Endothelial cell of umbilical vein (primary cell): ENCODE data around the gene C20orf141. TPM values are rescaled to one million over a fixed set of nuclear protein-coding genes. Genes with fewer than 3 reads are reported as not detected.

Experiments used
- BruUV-seq: library from RNA; stranded (reverse); fragments of 400-500 nt; replicated peaks from 2 replicates; lab custom pipeline; 2021; lab: Mats Ljungman, UMichigan
- CTCF ChIA-PET: fragments of 300-600, 350-600 bp; sonication (Branson Sonifier 250); formaldehyde crosslinking; loops from one replicate; lab custom pipeline; 2021; ENCODE audit warnings: antibody characterized with exemption, inconsistent platforms; lab: Charles Lee
- POLR2A ChIA-PET: fragments of 300-600, 350-600 bp; sonication (Branson Sonifier 250); formaldehyde crosslinking; loops from one replicate; lab custom pipeline; 2021; ENCODE audit warnings: antibody characterized with exemption, inconsistent platforms; lab: Charles Lee
- DNase-seq: peaks from one replicate; pipeline ENCODE4 v3.0.0-alpha.2; 2011; ENCODE audit warnings: low read depth, low spot score
- FAIRE-seq: peaks from 2 replicates; lab custom pipeline; 2011; peaks lifted over from hg19 to GRCh38; lab: Jason Lieb, UNC
- H2AFZ ChIP-seq: 2 replicates; pipeline ENCODE4 v1.6.0; 2012; ENCODE audit warnings: low read depth, low read length, control low read depth, inconsistent platforms
- H3K27ac ChIP-seq: 2 replicates; pipeline ENCODE4 v1.5.1; 2011; ENCODE audit warnings: low read depth, mild to moderate bottlenecking, control low read depth, low read length, moderate library complexity; ENCODE audit not compliant: insufficient read depth
- H3K27me3 ChIP-seq, 2 experiments: 2 replicates each; pipeline versions ENCODE4 v1.6.0 to v1.6.1; 2011; ENCODE audit warnings: low read length in 2 of 2, mixed read lengths in 1 of 2; ENCODE audit not compliant: control insufficient read depth in 2 of 2, insufficient read depth in 2 of 2
- H3K36me3 ChIP-seq, 2 experiments: 2 replicates in 1 of 2; 3 replicates in 1 of 2; pipeline ENCODE4 v1.5.1; 2011; ENCODE audit warnings: low read length in 2 of 2, mild to moderate bottlenecking in 1 of 2, moderate library complexity in 1 of 2; ENCODE audit not compliant: control insufficient read depth in 2 of 2, insufficient read depth in 2 of 2; ENCODE audit errors: extremely low read depth in 1 of 2
- H3K4me1 ChIP-seq: 3 replicates; pipeline ENCODE4 v1.5.1; 2011; ENCODE audit warnings: mild to moderate bottlenecking, low read length; ENCODE audit not compliant: control insufficient read depth, insufficient read depth; ENCODE audit errors: extremely low read depth
- H3K4me2 ChIP-seq: 2 replicates; pipeline ENCODE4 v1.6.1; 2011; ENCODE audit warnings: low read length, control low read depth, mixed read lengths; ENCODE audit not compliant: insufficient read depth
- H3K4me3 ChIP-seq, 3 experiments: fragments of 200-600 bp in 1 of 3; sonication (generic), shearing (Covaris generic) in 1 of 3; replicated peaks in 1 of 3; 2 replicates each; pipeline ENCODE4 v1.5.1; 2011 to 2016; ENCODE audit warnings: control low read depth in 3 of 3, low read length in 3 of 3, mild to moderate bottlenecking in 2 of 3, inconsistent platforms in 1 of 3, low read depth in 1 of 3, moderate library complexity in 1 of 3; ENCODE audit not compliant: insufficient read depth in 1 of 3
- H3K79me2 ChIP-seq: 2 replicates; pipeline ENCODE4 v1.6.0; 2012; ENCODE audit warnings: low read length, inconsistent platforms; ENCODE audit not compliant: control insufficient read depth, insufficient read depth
- H3K9ac ChIP-seq: replicated peaks from 2 replicates; pipeline ENCODE3; 2011; ENCODE audit warnings: low read length, control low read depth; ENCODE audit not compliant: insufficient read depth; ENCODE audit errors: extremely low read depth
- H3K9me1 ChIP-seq: replicated peaks from 3 replicates; pipeline ENCODE4 v1.6.0; 2011; ENCODE audit warnings: mild to moderate bottlenecking, low read length; ENCODE audit not compliant: control insufficient read depth, insufficient read depth; ENCODE audit errors: extremely low read depth
- H3K9me3 ChIP-seq: replicated peaks from 2 replicates; pipeline ENCODE4 v1.5.1; 2012; ENCODE audit warnings: low read length, inconsistent platforms; ENCODE audit not compliant: control insufficient read depth, insufficient read depth
- H4K20me1 ChIP-seq: replicated peaks from 2 replicates; pipeline ENCODE3; 2011; ENCODE audit warnings: mild to moderate bottlenecking, low read length; ENCODE audit not compliant: control insufficient read depth, insufficient read depth; ENCODE audit errors: extremely low read depth
- EZH2 ChIP-seq: IDR thresholded peaks from 2 replicates; pipeline ENCODE4 v1.6.1; 2012; ENCODE audit warnings: borderline replicate concordance, low read depth, mild to moderate bottlenecking, moderate library complexity, low read length, inconsistent platforms; ENCODE audit not compliant: severe bottlenecking
- FOS ChIP-seq: IDR thresholded peaks from 2 replicates; pipeline ENCODE4 v1.6.1; 2011; ENCODE audit warnings: mild to moderate bottlenecking, low read length, moderate library complexity, borderline replicate concordance; ENCODE audit not compliant: insufficient read depth
- GATA2 ChIP-seq: IDR thresholded peaks from 2 replicates; pipeline ENCODE4 v1.7.0; 2011; ENCODE audit warnings: low read depth, mild to moderate bottlenecking, moderate library complexity, mixed read lengths, low read length; ENCODE audit not compliant: insufficient read length, insufficient read depth
- JUN ChIP-seq: IDR thresholded peaks from 2 replicates; pipeline ENCODE4 v1.6.1; 2011; ENCODE audit warnings: borderline replicate concordance, low read depth; ENCODE audit not compliant: insufficient read length, insufficient read depth
- MYC ChIP-seq: IDR thresholded peaks from one replicate; pipeline ENCODE4 v1.6.1; 2011; ENCODE audit warnings: mild to moderate bottlenecking, low read depth, low read length
- POLR2A ChIP-seq: IDR thresholded peaks from 2 replicates; pipeline ENCODE4 v1.6.1; 2012; ENCODE audit warnings: low read depth, mild to moderate bottlenecking, control low read depth, low read length
- POLR2AphosphoS5 ChIP-seq: IDR thresholded peaks from 2 replicates; pipeline ENCODE4 v1.6.1; 2012; ENCODE audit warnings: low read depth, mild to moderate bottlenecking, control low read depth, low read length, moderate library complexity; ENCODE audit not compliant: insufficient read depth
- dilution Hi-C: fragments of 300-500 bp; cut with MboI; formaldehyde crosslinking; loops from one replicate; pipeline ENCODE4 v1.15.0; 2019; ENCODE audit warnings: low sequenced_read_pairs; ENCODE audit not compliant: extremely low pct_ligation_motif_present
- intact Hi-C: fragments of 100-400 bp; cut with micrococcal nuclease; formaldehyde crosslinking; loops from one replicate; pipeline ENCODE4 v1.10.0; 2022
- polyA plus RNA-seq, 4 experiments: library from polyadenylated mRNA; depleted of rRNA in 3 of 4; stranded (reverse) in 3 of 4; unstranded in 1 of 4; fragments of >200 nt; gene quantifications; 2 replicates each; pipeline versions ENCODE4 v1.2.1 to v1.2.3, GENCODE V29; 2011 to 2012; ENCODE audit warnings: missing spikeins in 1 of 4
- total RNA-seq: library from RNA; stranded (reverse); gene quantifications from 2 replicates; pipeline ENCODE4 v1.2.3, GENCODE V29; 2021
- TF ChIP-seq, protein P1 (sequence below), 2 donors: IDR thresholded peaks; 1 replicate in 1 of 2; 2 replicates in 1 of 2; pipeline ENCODE4 v1.5.1; 2011; ENCODE audit warnings: low read length in 2 of 2, mild to moderate bottlenecking in 2 of 2, moderate library complexity in 2 of 2, control low read depth in 1 of 2, inconsistent platforms in 1 of 2, low read depth in 1 of 2; ENCODE audit not compliant: insufficient read depth in 1 of 2; ENCODE audit errors: extremely low read depth in 1 of 2
- TF ChIP-seq, protein P2 (sequence below): IDR thresholded peaks from 2 replicates; pipeline ENCODE4 v1.6.1; 2011; ENCODE audit not compliant: insufficient read depth, insufficient read length

C20orf141 gene
- total and polyA plus RNA-seq, 2 donors (not counting 3 experiments of a cell fraction or from before 2014, with no cell fraction given) = not detected

DNA sequence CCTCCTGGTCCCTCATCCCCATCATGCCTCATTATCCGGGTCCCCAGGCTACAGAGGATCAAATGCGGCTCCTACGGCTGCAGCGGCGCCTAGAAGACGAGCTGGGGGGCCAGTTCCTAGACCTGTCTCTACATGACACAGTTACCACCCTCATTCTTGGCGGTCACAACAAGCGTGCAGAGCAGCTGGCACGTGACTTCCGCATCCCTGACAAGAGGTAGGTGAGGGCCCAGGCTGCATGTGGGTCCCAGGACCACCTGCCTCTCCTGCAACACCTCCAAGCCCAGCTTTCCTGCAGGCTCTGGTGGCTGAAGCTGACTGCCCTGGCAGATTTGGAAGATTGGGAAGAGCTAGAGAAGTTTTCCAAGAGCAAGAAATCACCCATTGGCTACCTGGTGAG, 50.3 kb downstream of the C20orf141 start:
- Histone ChIP-seq H3K27ac (no peak overlapping the region), H3K27me3 (no peaks in the 10 kb centered on the region), H3K79me2 (no peaks in the 10 kb centered on the region), H3K9me3 (no peaks in the 10 kb centered on the region), H4K20me1 (no peaks in the 10 kb centered on the region), H2AFZ (no peak overlapping the region), H3K9ac (no peak overlapping the region), H3K4me2 (no peak overlapping the region), H3K36me3 (peaks cover 0 to 36% of the 10 kb centered on the region in 2 experiments), H3K4me1 (no peaks in the 10 kb centered on the region), H3K4me3 (no peak overlapping the region), H3K9me1 (no peaks in the 10 kb centered on the region)
- dilution Hi-C loops (no loop called here), intact Hi-C loops (no loop called here)
- DNase-seq = no peak
- POLR2A ChIA-PET = no interaction called here
- CTCF ChIA-PET = interaction anchor here (0.9 to 2.5 kb wide), 7 partner anchors 13 to 177 kb away, joined by 3 to 14 read pairs (median 4); no protein-coding TSS in a partner anchor
- no peak for FAIRE-seq
- no TSS peak for BruUV-seq
- TF ChIP-seq JUN = no peak
- no peak for TF ChIP-seq MYC
- TF ChIP-seq POLR2AphosphoS5 = no peak
- TF ChIP-seq EZH2 = no peak
- TF ChIP-seq GATA2 = no peak
- no peak for TF ChIP-seq FOS
- no peak for TF ChIP-seq POLR2A
- TF ChIP-seq, protein P1, sequence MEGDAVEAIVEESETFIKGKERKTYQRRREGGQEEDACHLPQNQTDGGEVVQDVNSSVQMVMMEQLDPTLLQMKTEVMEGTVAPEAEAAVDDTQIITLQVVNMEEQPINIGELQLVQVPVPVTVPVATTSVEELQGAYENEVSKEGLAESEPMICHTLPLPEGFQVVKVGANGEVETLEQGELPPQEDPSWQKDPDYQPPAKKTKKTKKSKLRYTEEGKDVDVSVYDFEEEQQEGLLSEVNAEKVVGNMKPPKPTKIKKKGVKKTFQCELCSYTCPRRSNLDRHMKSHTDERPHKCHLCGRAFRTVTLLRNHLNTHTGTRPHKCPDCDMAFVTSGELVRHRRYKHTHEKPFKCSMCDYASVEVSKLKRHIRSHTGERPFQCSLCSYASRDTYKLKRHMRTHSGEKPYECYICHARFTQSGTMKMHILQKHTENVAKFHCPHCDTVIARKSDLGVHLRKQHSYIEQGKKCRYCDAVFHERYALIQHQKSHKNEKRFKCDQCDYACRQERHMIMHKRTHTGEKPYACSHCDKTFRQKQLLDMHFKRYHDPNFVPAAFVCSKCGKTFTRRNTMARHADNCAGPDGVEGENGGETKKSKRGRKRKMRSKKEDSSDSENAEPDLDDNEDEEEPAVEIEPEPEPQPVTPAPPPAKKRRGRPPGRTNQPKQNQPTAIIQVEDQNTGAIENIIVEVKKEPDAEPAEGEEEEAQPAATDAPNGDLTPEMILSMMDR (IDR thresholded peaks at IDR 0.05; ENCODE audit: extremely low read depth in 1 of 2, insufficient read depth in 1 of 2, low read depth in 1 of 2, low read length in 2 of 2) = no peak
- TF ChIP-seq, protein P2, sequence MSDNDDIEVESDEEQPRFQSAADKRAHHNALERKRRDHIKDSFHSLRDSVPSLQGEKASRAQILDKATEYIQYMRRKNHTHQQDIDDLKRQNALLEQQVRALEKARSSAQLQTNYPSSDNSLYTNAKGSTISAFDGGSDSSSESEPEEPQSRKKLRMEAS = no peak

Other genes starting within 250 kb of the C20orf141 start
- 305 and 329 TPM in 2 replicates for gene NOP56, start 162.4 kb upstream of the C20orf141 start, total RNA-seq
- 145 and 151 TPM in 2 replicates for gene NOP56, start 162.4 kb upstream of the C20orf141 start, polyA plus RNA-seq
- gene IDH3B, start 150.8 kb upstream of the C20orf141 start, total RNA-seq = 86.9 and 87.9 TPM in 2 replicates
- gene IDH3B, start 150.8 kb upstream of the C20orf141 start, polyA plus RNA-seq = 168 and 177 TPM in 2 replicates
- gene EBF4, start 122.2 kb upstream of the C20orf141 start, total RNA-seq = 3.0 and 3.4 TPM in 2 replicates
- 2.5 and 2.7 TPM in 2 replicates for gene EBF4, start 122.2 kb upstream of the C20orf141 start, polyA plus RNA-seq
- 9.3 and 20.3 TPM in 2 replicates for gene CPXM1, start 14.4 kb upstream of the C20orf141 start, total RNA-seq
- 18.9 and 21.3 TPM in 2 replicates for gene CPXM1, start 14.4 kb upstream of the C20orf141 start, polyA plus RNA-seq
- gene TMEM239, start 1.4 kb downstream of the C20orf141 start, total RNA-seq = not detected in 2 replicates
- gene TMEM239, start 1.4 kb downstream of the C20orf141 start, polyA plus RNA-seq = not detected in 2 replicates
- gene PCED1A, start 25.7 kb downstream of the C20orf141 start, total RNA-seq = 18.7 and 20.1 TPM in 2 replicates
- 32.0 and 37.6 TPM in 2 replicates for gene PCED1A, start 25.7 kb downstream of the C20orf141 start, polyA plus RNA-seq
- gene VPS16, start 25.8 kb downstream of the C20orf141 start, total RNA-seq = 35.8 and 42.3 TPM in 2 replicates
- gene VPS16, start 25.8 kb downstream of the C20orf141 start, polyA plus RNA-seq = 37.6 and 37.8 TPM in 2 replicates
- gene PTPRA, start 58.5 kb downstream of the C20orf141 start, total RNA-seq = 52.2 and 53.4 TPM in 2 replicates
- 37.7 and 43.2 TPM in 2 replicates for gene PTPRA, start 58.5 kb downstream of the C20orf141 start, polyA plus RNA-seq
- gene GNRH2, start 228.6 kb downstream of the C20orf141 start, total RNA-seq = 1.7 and 1.9 TPM in 2 replicates
- 0.13 TPM in 1 of 2 replicates, not detected in the other for gene GNRH2, start 228.6 kb downstream of the C20orf141 start, polyA plus RNA-seq
- gene MRPS26, start 231.1 kb downstream of the C20orf141 start, total RNA-seq = 41.2 and 43.9 TPM in 2 replicates
- 41.0 and 48.7 TPM in 2 replicates for gene MRPS26, start 231.1 kb downstream of the C20orf141 start, polyA plus RNA-seq